Lung (tissue), 12 donors: Measurements from ENCODE around the gene SCAMP4. TPM values are rescaled to one million over a fixed set of nuclear protein-coding genes. Genes with fewer than 3 reads are reported as not detected.
A peak's percentile ranks its signal among the peaks of the same experiment; 100 is the strongest.

Experiments
- ATAC-seq: fragments of 200-7000 bp; cut with Tn5 transposase; one replicate; pipeline ENCODE4 v1.9.1; 2020; ENCODE audit warnings: moderate number of reproducible peaks; ENCODE audit not compliant: insufficient read depth, low FRiP score
- DNase-seq, 3 donors: peaks; one replicate each; pipeline ENCODE4 v3.0.0-alpha.2; 2013 to 2017
- H3K27ac ChIP-seq, 2 donors: one replicate each; pipeline ENCODE4 v1.5.1; 2013; ENCODE audit warnings: mild to moderate bottlenecking in 2 of 2, moderate library complexity in 2 of 2, control low read depth in 1 of 2, inconsistent platforms in 1 of 2, low read depth in 1 of 2, low read length in 1 of 2
- H3K27me3 ChIP-seq, 3 donors: one replicate each; pipeline ENCODE4 v1.5.1; 2013; ENCODE audit warnings: low read length in 2 of 3; ENCODE audit not compliant: control insufficient read depth in 3 of 3, insufficient read depth in 3 of 3
- H3K36me3 ChIP-seq, 4 donors: one replicate each; pipeline ENCODE4 v1.5.1; 2013; ENCODE audit warnings: low read length in 4 of 4, mild to moderate bottlenecking in 1 of 4, moderate library complexity in 1 of 4; ENCODE audit not compliant: control insufficient read depth in 4 of 4, insufficient read depth in 4 of 4
- H3K4me1 ChIP-seq, 5 donors: one replicate each; pipeline ENCODE4 v1.5.1; 2013; ENCODE audit warnings: low read length in 5 of 5, mild to moderate bottlenecking in 2 of 5, moderate library complexity in 1 of 5; ENCODE audit not compliant: control insufficient read depth in 5 of 5, insufficient read depth in 5 of 5
- H3K4me3 ChIP-seq: one replicate; pipeline ENCODE4 v1.5.1; 2013; ENCODE audit warnings: mild to moderate bottlenecking, control low read depth, moderate library complexity
- H3K9ac ChIP-seq, 2 donors: one replicate each; pipeline ENCODE4 v1.5.1; 2013; ENCODE audit warnings: low read length in 2 of 2, control low read depth in 1 of 2; ENCODE audit not compliant: insufficient read depth in 1 of 2
- H3K9me3 ChIP-seq, 4 donors: one replicate each; pipeline ENCODE4 v1.5.1; 2013; ENCODE audit warnings: low read length in 3 of 4, mild to moderate bottlenecking in 1 of 4, moderate library complexity in 1 of 4; ENCODE audit not compliant: control insufficient read depth in 4 of 4, insufficient read depth in 3 of 4
- CTCF ChIP-seq: IDR thresholded peaks from 2 replicates; pipeline ENCODE4 v1.5.1; 2012; ENCODE audit warnings: mild to moderate bottlenecking; ENCODE audit errors: control extremely low read depth, extremely low read depth
- WGBS, 2 donors: extraction: QIAGEN DNeasy Blood & Tissue Kit; methylation state at CpG; one replicate each; pipeline ENCODE4 v1.1.7; 2013; 5-methylcytosine and 5-hydroxymethylcytosine counted together
- polyA plus RNA-seq, 2 donors: library from polyadenylated mRNA; stranded (reverse); fragments of 200-250 nt; gene quantifications; one replicate each; pipeline ENCODE4 v1.2.1, GENCODE V29; 2013
- total RNA-seq, 2 donors: library from RNA; depleted of rRNA in 1 of 2; stranded (reverse); fragments of >200 nt in 1 of 2; gene quantifications; one replicate each; pipeline ENCODE4 v1.2.1, GENCODE V29; 2014 to 2021
- donor health status: control.
- donor health status: control.
- donor health status: Bipolar disorder and iron deficiency.
- donor health status: healthy.
- donor health status: DM: yes; HTN: yes; CAD: no.

Gene SCAMP4
- total and polyA plus RNA-seq, 4 donors, result 45.7 to 86.6 (median 56.2) TPM

GRCh38 chr19:1856698-1857603 lies 48.2 kb upstream of the SCAMP4 start:
- Histone ChIP-seq H3K36me3 (peaks cover 0 to 3% (median 0%) of the 10 kb centered on the region in 4 donors), H3K4me3 (peak overlapping the region; percentile 25), H3K9ac (peak overlapping the region in 1 of 2 donors; percentile 53), H3K27ac (peak overlapping the region; percentile 73 to 94), H3K4me1 (peaks cover 2 to 75% (median 56%) of the 10 kb centered on the region in 5 donors), H3K9me3 (no peaks in the 10 kb centered on the region), H3K27me3 (no peaks in the 10 kb centered on the region)
- DNase-seq (peak; percentile 66 to 84 (median 82)), ATAC-seq (peak; percentile 38)
- TF ChIP-seq CTCF, result no peak
- 1 to 4% methylated on average over 42 to 73 of the region's 73 CpGs for WGBS, 2 donors

- DNase-seq, result no peak
- 20 to 48% methylated on average over 16 of the region's 16 CpGs for WGBS, 2 donors
- Histone ChIP-seq H3K4me1 (peaks cover 2 to 73% (median 52%) of the 10 kb centered on the region in 5 donors), H3K27me3 (no peaks in the 10 kb centered on the region), H3K36me3 (peaks cover 0 to 3% (median 0%) of the 10 kb centered on the region in 4 donors), H3K27ac (peak overlapping the region; percentile 73 to 80), H3K4me3 (no peak overlapping the region), H3K9me3 (no peaks in the 10 kb centered on the region), H3K9ac (no peak overlapping the region)
- no peak for ATAC-seq
- TF ChIP-seq CTCF, result no peak
These were observed 47.4 kb upstream of the SCAMP4 start for GRCh38 chr19:1857648-1858326.

GRCh38 chr19:1858412-1859081 lies 46.7 kb upstream of the SCAMP4 start:
- Histone ChIP-seq H3K4me3 (no peak overlapping the region), H3K9ac (no peak overlapping the region), H3K27me3 (no peaks in the 10 kb centered on the region), H3K9me3 (no peaks in the 10 kb centered on the region), H3K27ac (peak overlapping the region in 1 of 2 donors; percentile 46), H3K4me1 (peaks cover 2 to 69% (median 49%) of the 10 kb centered on the region in 5 donors), H3K36me3 (peaks cover 0 to 3% (median 0%) of the 10 kb centered on the region in 4 donors)
- no peak for TF ChIP-seq CTCF
- no peak for ATAC-seq
- 48 to 75% methylated on average over 9 to 10 of the region's 10 CpGs for WGBS, 2 donors
- DNase-seq, result no peak
